ENCODE data around the gene GARIN6.
A peak's percentile ranks its signal among the peaks of the same experiment; 100 is the strongest.
"Not testable (repeated sequence)": the region's sequence is repeated elsewhere in the genome, so short reads cannot be mapped to it uniquely, and the experiment has no call there.

Gene GARIN6

DNA sequence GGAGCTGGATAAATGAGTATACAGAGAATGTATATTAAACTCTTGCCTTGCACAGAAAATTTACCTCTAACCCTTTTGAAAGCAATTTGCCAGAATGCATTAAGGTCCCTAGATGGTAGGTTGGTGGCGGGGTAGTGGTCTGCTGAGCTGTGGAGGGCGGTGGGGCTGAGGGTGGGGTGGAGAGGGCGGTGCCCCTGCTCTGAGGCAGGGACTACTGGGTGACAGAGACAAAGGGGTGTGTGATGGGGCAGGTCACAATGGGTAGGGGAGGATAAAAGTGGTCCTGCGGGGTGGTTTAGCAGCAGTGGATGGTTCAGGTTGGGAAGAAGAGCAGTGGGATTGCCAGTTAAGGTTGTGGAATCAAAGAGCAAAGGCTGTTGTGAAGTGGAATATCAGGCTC lies at the start of gene GARIN6:
Gene GARIN6, plus strand, starts transcription at position 301 of the 400 bp plus-strand sequence. CDS start 422 bp downstream, outside the sequence.
- no peak for DNase-seq

GRCh38 chr12:99598785-99599184 lies 48.8 kb upstream of the GARIN6 start:
- DNase-seq, result no peak

DNA sequence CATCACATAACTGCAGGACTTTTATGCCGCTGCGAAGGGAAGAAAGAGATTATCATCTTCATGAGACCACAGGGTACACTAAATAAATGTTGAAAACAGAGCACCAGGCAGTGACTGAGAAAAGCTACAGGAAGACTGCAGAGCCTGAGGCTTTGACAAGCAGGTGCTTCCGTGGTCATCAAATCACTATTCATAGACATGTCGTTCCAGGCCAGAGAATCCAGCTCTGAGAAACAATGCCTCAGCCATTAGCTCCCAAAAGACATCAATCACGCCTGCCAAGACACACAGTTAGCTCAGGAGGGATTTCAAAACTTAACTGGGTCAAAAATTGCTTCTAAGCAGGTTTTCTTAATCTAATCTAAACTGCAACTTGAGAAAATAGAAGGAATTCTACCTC lies 47.2 kb upstream of the GARIN6 start:
- no peak for DNase-seq

- DNase-seq, result no peak
Measured at GRCh38 chr12:99609455-99610181, 37.9 kb upstream of the GARIN6 start.

- DNase-seq, result no peak
Measured at GRCh38 chr12:99611117-99611516, 36.4 kb upstream of the GARIN6 start.

DNA sequence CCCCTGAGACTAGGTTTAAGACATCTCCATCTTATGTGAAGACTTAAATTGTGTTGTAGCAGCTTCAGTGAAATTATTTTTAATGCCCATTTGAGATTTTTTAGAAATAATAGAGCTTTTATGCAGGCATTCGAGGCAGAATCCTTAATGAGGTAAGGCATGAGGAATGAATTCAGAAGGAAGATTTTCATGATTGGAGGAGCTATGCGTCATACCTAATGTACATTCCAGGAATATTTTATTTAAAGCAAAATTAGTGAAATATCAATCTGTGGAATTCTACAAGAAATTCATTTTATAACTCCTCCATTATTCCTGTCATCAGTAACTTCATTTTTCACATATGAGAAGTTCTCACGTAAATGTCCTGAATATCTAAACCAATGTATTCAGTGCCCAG lies 36.0 kb upstream of the GARIN6 start:
- DNase-seq, result no peak

- no peak for DNase-seq
Measured at GRCh38 chr12:99618657-99619056, 28.9 kb upstream of the GARIN6 start.

GRCh38 chr12:99619389-99620158 lies 28.0 kb upstream of the GARIN6 start:
- no peak for DNase-seq

DNA sequence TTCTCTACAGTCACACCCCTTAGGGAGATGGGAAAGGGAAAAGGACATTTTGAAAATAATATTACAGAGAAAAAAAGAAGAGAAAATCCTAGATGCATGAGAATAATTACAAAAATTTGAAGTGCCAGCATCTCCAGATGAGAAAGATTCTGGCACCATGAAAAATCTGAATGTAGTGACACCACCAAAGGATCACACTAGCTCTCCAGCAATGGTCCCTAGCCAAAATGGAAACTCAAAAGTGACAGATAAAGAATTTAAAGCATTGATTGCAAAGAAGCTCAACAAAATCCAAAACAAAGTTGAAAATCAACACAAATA lies 27.4 kb upstream of the GARIN6 start:
- DNase-seq, result no peak

DNA sequence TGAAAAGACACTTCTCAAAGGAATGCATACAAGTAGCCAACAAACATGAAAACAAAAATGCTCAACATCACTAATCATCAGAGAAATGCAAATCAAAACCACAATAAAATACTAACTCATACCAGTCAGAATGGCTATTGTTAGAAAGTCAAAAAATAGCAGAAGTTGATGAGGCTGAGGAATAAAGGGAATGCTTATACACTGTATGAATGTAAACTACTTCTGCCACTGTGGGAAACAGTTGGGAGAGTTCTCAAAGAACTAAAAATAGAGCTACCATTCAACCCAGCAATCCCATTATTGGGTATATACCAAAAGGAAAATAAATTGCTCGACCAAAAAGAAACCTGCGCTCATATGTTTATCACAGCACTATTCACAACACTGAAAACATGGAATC lies 23.0 kb upstream of the GARIN6 start:
- DNase-seq, result not testable (repeated sequence)

GRCh38 chr12:99627459-99627858 lies 20.1 kb upstream of the GARIN6 start:
- DNase-seq, result no peak

GRCh38 chr12:99644629-99645028 lies 2.9 kb upstream of the GARIN6 start:
- DNase-seq, result no peak

- DNase-seq, result no peak
Measured at GRCh38 chr12:99648183-99648582, 630 bp downstream of the GARIN6 start.

DNA sequence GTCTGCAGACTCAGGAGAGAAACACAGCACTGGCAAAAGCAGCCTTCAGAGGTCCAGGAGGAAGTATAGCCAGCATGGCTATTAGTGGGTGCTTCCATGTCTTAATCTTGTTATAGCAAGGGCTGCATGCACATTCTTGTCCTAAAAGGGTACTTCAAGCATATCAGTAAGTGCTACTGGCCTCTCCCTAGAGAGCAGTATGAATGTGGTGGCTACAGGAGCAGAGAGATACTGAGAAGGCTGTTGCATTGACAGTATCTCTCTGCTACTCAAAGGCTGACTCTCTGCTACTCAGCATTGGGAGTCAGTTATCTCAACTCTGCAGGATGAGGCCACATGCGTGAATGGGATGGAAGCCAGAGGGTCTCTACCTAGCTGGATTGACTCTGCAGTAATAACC lies 2.0 kb downstream of the GARIN6 start:
- no peak for DNase-seq

DNA sequence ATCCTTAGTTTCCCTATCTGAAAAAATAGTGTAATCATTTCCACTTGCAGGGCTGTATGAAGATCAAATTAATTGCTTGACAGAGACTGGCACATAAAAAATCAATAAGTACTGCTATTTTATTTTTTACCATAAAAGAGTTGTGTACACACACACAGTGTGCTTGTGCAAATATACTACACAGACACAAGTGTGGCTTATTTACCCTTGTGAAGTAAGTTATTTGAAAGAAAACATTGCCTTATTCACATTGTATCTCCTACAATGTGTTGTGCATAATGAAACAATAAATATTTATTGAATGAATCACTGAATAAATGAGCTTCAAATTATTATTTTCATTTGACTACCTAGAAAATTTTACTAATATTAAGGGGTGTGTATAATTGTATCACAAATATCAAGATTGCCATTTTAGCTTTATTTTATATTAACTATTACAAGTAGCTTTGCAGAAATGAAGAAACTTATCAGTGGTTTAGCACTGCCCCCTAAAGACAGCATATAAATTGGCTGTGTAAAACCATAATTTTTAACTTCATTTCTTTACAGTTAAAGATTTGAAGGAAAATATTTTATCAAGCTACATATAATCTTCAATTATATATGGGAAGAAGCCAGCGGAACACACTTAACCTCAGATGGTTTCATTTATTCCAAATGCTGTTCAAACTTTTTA lies 11.3 kb downstream of the GARIN6 start:
- peak; percentile 11 for DNase-seq

- DNase-seq, result no peak
Measured at GRCh38 chr12:99670635-99671034, 23.1 kb downstream of the GARIN6 start.

DNA sequence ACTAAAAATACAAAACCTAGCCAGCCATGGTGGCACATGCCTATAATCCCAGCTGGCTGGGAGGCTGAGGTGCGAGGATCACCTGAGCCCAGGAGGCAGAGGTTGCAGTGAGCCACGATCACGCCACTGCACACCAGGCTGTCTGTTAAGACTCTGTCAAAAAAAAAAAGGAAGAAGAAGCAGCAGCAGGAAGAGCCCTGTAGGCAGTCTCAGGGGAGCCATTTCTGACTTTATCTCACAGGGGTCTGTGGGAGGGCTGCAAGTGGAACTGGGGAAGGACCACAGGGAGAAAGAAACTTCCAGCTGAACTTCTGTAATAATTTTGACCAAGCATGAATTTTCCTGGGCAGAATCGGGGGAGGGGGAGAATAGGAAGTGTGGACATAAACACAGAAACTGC lies 32.7 kb downstream of the GARIN6 start:
- no peak for DNase-seq

DNA sequence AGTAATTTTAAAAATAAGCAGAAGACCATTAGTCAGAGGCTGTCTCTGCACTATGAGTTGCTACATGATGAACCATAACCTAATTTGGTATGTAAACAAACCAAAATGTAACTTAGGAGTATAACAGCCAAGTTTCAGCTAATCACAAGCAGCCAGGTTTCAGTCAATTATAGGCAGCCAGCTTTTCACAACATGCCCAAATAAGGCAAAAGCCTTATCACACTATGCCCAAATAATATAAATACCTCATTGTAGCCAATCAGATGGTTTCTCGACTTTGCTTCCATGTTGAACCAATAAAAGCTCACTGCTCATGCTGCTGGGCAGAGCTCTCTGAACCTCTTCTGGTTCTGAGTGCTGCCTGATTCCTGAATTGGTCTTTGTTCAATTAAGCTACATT lies 38.6 kb downstream of the GARIN6 start:
- DNase-seq, result no peak

GRCh38 chr12:99695050-99695449 lies 47.5 kb downstream of the GARIN6 start:
- no peak for DNase-seq

Measured in NCI-H774 (cell line).